WTC11 (cell line): ENCODE data around the gene OGFOD3. TPM values are rescaled to one million over a fixed set of nuclear protein-coding genes. Genes with fewer than 3 reads are reported as not detected.

Experiments used
- ATAC-seq: fragments of 200-7000 bp; cut with Tn5 transposase; 2 replicates; pipeline ENCODE4 v1.10.0; 2021; ENCODE audit warnings: mild to moderate bottlenecking, moderate library complexity
- CTCF ChIA-PET: fragments of 300-600 bp; sonication (Branson Sonifier 250); formaldehyde crosslinking; loops from one replicate; lab custom pipeline; 2021; ENCODE audit warnings: antibody characterized with exemption; lab: Charles Lee
- POLR2A ChIA-PET: fragments of 350-600 bp; sonication (Branson Sonifier 250); formaldehyde crosslinking; loops from one replicate; lab custom pipeline; 2021; ENCODE audit warnings: antibody characterized with exemption; lab: Charles Lee
- DNase-seq: peaks from one replicate; pipeline ENCODE4 v3.0.0; 2021; ENCODE audit warnings: low spot score
- H3K27ac Mint-ChIP-seq: 2 replicates; pipeline ENCODE4 v1.8.0; 2021; ENCODE audit warnings: mixed read lengths
- H3K27me3 Mint-ChIP-seq: 2 replicates; pipeline ENCODE4 v1.8.0; 2021; ENCODE audit warnings: low read depth, mild to moderate bottlenecking, moderate library complexity, mixed read lengths
- H3K36me3 Mint-ChIP-seq: 2 replicates; pipeline ENCODE4 v1.8.0; 2021; ENCODE audit warnings: mixed read lengths
- H3K4me1 Mint-ChIP-seq: 2 replicates; pipeline ENCODE4 v1.8.0; 2022; ENCODE audit warnings: mixed read lengths
- H3K4me3 Mint-ChIP-seq: 2 replicates; pipeline ENCODE4 v1.8.0; 2021; ENCODE audit warnings: mild to moderate bottlenecking, moderate library complexity, mixed read lengths
- H3K9me3 Mint-ChIP-seq: 2 replicates; pipeline ENCODE4 v1.8.0; 2021; ENCODE audit warnings: mixed read lengths
- AFF4 ChIP-seq: sonication (generic); formaldehyde crosslinking; IDR thresholded peaks from 2 replicates; pipeline ENCODE4 v1.8.1; 2023; ENCODE audit warnings: mild to moderate bottlenecking, missing genetic modification reagents, borderline replicate concordance
- AR ChIP-seq: fragments of 250-450 bp; sonication (Bioruptor Pico); IDR thresholded peaks from 2 replicates; pipeline ENCODE4 v1.9.0; 2021; ENCODE audit warnings: mild to moderate bottlenecking
- ATF6 ChIP-seq: sonication (generic); formaldehyde crosslinking; IDR thresholded peaks from 2 replicates; pipeline ENCODE4 v1.8.1; 2023; ENCODE audit warnings: mild to moderate bottlenecking, missing genetic modification reagents
- CBFB ChIP-seq: sonication (generic); formaldehyde crosslinking; IDR thresholded peaks from 2 replicates; pipeline ENCODE4 v1.8.1; 2022; ENCODE audit warnings: mild to moderate bottlenecking, low read depth, missing genetic modification reagents
- CREM ChIP-seq: sonication (generic); formaldehyde crosslinking; IDR thresholded peaks from 2 replicates; pipeline ENCODE4 v1.8.1; 2022; ENCODE audit warnings: mild to moderate bottlenecking, missing genetic modification reagents, moderate library complexity
- GABPB1 ChIP-seq: sonication (generic); formaldehyde crosslinking; IDR thresholded peaks from 2 replicates; pipeline ENCODE4 v1.8.1; 2023; ENCODE audit warnings: mild to moderate bottlenecking, missing genetic modification reagents
- JAZF1 ChIP-seq: fragments of 250-450 bp; sonication (Bioruptor Pico); IDR thresholded peaks from 2 replicates; pipeline ENCODE4 v1.9.0; 2021; ENCODE audit warnings: moderate library complexity, mild to moderate bottlenecking, inconsistent platforms
- MAX ChIP-seq: sonication (generic); formaldehyde crosslinking; IDR thresholded peaks from 2 replicates; pipeline ENCODE4 v1.8.0; 2022; ENCODE audit warnings: mild to moderate bottlenecking, missing genetic modification reagents
- OVOL2 ChIP-seq: fragments of 250-450 bp; sonication (Bioruptor Pico); IDR thresholded peaks from 2 replicates; pipeline ENCODE4 v1.9.0; 2021; ENCODE audit warnings: mild to moderate bottlenecking, borderline replicate concordance
- USF2 ChIP-seq: sonication (generic); formaldehyde crosslinking; IDR thresholded peaks from 2 replicates; pipeline ENCODE4 v1.8.1; 2023; ENCODE audit warnings: mild to moderate bottlenecking, missing genetic modification reagents, moderate library complexity
- ZNF219 ChIP-seq: sonication (generic); formaldehyde crosslinking; IDR thresholded peaks from 2 replicates; pipeline ENCODE4 v1.8.0; 2023; ENCODE audit warnings: missing genetic modification reagents, mild to moderate bottlenecking, borderline replicate concordance
- ZNF263 ChIP-seq: sonication (generic); formaldehyde crosslinking; IDR thresholded peaks from 2 replicates; pipeline ENCODE4 v1.8.1; 2022; ENCODE audit warnings: low read depth, mild to moderate bottlenecking, moderate library complexity, missing genetic modification reagents
- ZNF281 ChIP-seq: sonication (generic); formaldehyde crosslinking; IDR thresholded peaks from 2 replicates; pipeline ENCODE4 v1.8.0; 2023; ENCODE audit warnings: mild to moderate bottlenecking, missing genetic modification reagents
- ZNF512 ChIP-seq: sonication (generic); formaldehyde crosslinking; IDR thresholded peaks from 2 replicates; pipeline ENCODE4 v1.8.1; 2022; ENCODE audit warnings: missing genetic modification reagents, borderline replicate concordance
- ZNF671 ChIP-seq: fragments of 250-450 bp; sonication (Bioruptor Pico); IDR thresholded peaks from 2 replicates; pipeline ENCODE4 v1.8.0; 2021; ENCODE audit warnings: mild to moderate bottlenecking
- total RNA-seq: library from RNA; stranded (reverse); gene quantifications from 3 replicates; pipeline ENCODE4 v1.2.3, GENCODE V29; 2021

The OGFOD3 gene
- total RNA-seq, 1 experiment from 2014 or later, result 20.4 TPM

- TF ChIP-seq ATF6 (CRISPR knock-in tag) (no peak), MAX (peak; percentile 50; the same call in 1 of the 2 replicates), ZNF512 (CRISPR knock-in tag) (no peak), GABPB1 (CRISPR knock-in tag) (no peak), ZNF281 (CRISPR knock-in tag) (no peak), OVOL2 (CRISPR knock-in tag) (no peak), CBFB (CRISPR knock-in tag) (no peak)
These were observed 59.7 kb downstream of the OGFOD3 start, which contains the start of gene TEX19 (continued) for GRCh38 chr17:82358465-82359350.

- DNase-seq (no peak), ATAC-seq (no peak)
- Mint-ChIP-seq H3K4me1 (peaks cover 7% of the 10 kb centered on the region), H3K27me3 (peaks cover 17% of the 10 kb centered on the region), H3K4me3 (no peak overlapping the region), H3K36me3 (no peaks in the 10 kb centered on the region), H3K27ac (no peak overlapping the region), H3K9me3 (no peaks in the 10 kb centered on the region)
- POLR2A ChIA-PET, result no interaction called here
- TF ChIP-seq AR (CRISPR knock-in tag), result no peak
- TF ChIP-seq ZNF671 (CRISPR knock-in tag), result no peak
- no peak for TF ChIP-seq AFF4
- no peak for TF ChIP-seq JAZF1 (CRISPR knock-in tag)
- TF ChIP-seq CREM (CRISPR knock-in tag), result no peak
- no peak for TF ChIP-seq ZNF263
- TF ChIP-seq ZNF219 (CRISPR knock-in tag), result no peak
- TF ChIP-seq OVOL2 (CRISPR knock-in tag), result no peak
- no peak for TF ChIP-seq USF2 (CRISPR knock-in tag)
- CTCF ChIA-PET, result interaction anchor here (0.6 to 1.5 kb wide), 12 partner anchors 13 to 255 kb away, joined by 3 to 7 read pairs (median 4); partner anchors contain the start of genes CD7 and SECTM1
These were observed 61.0 kb downstream of the OGFOD3 start for GRCh38 chr17:82357394-82357793.
